SK-N-MC (cell line): ENCODE data around the gene SELENOW.

Experiments
- EZH2 ChIP-seq: fragments of 200-600 bp; sonication (generic); IDR thresholded peaks from one replicate; pipeline ENCODE4 v1.6.1; 2017; ENCODE audit warnings: antibody characterized with exemption
- POLR2AphosphoS5 ChIP-seq: IDR thresholded peaks from 2 replicates; pipeline ENCODE4 v1.6.1; 2012; ENCODE audit warnings: mild to moderate bottlenecking, low read depth, low read length, borderline replicate concordance

GRCh38 chr19:47819858-47820257 is 41.4 kb downstream of the SELENOW start:
- TF ChIP-seq POLR2AphosphoS5: no peak
- no peak for TF ChIP-seq EZH2
